HG02840 (cell line): ENCODE results near the gene CYP2W1.

Source experiments
- ATAC-seq: cut with Tn5 transposase; IDR thresholded peaks from one replicate; pipeline ENCODE4 v1.9.1; 2021; ENCODE audit warnings: mild to moderate bottlenecking, moderate library complexity, moderate number of reproducible peaks; ENCODE audit not compliant: unreplicated experiment, low FRiP score

The CYP2W1 gene

GRCh38 chr7:964401-965231 is 18.4 kb upstream of the CYP2W1 start:
- no peak for ATAC-seq

GRCh38 chr7:966291-967069 is 16.5 kb upstream of the CYP2W1 start:
- no peak for ATAC-seq

- no peak for ATAC-seq
Observed at GRCh38 chr7:967361-968082, 15.5 kb upstream of the CYP2W1 start.

- no peak for ATAC-seq
Observed at GRCh38 chr7:968205-969105, 14.5 kb upstream of the CYP2W1 start.

- ATAC-seq: no peak
Observed at GRCh38 chr7:969403-969802, 13.6 kb upstream of the CYP2W1 start.

GRCh38 chr7:970744-971143 is 12.2 kb upstream of the CYP2W1 start:
- no peak for ATAC-seq

GRCh38 chr7:972110-972509 is 10.9 kb upstream of the CYP2W1 start:
- no peak for ATAC-seq

GRCh38 chr7:972676-973309 is 10.2 kb upstream of the CYP2W1 start:
- ATAC-seq: no peak

- no peak for ATAC-seq
Observed at GRCh38 chr7:973312-973711, 9.7 kb upstream of the CYP2W1 start.

GRCh38 chr7:974172-974571 is 8.8 kb upstream of the CYP2W1 start:
- no peak for ATAC-seq

GRCh38 chr7:974820-975681 is 7.9 kb upstream of the CYP2W1 start, which contains the start of gene COX19:
Gene COX19 (minus strand): TSS chr7:975549. CDS start chr7:975509, 40 bp downstream.
- ATAC-seq: peak; percentile 69

GRCh38 chr7:975702-976473 is 7.1 kb upstream of the CYP2W1 start:
- peak; percentile 3 for ATAC-seq

- no peak for ATAC-seq
Observed at GRCh38 chr7:976901-977325, 6.1 kb upstream of the CYP2W1 start.

- no peak for ATAC-seq
Observed at GRCh38 chr7:977326-978048, 5.5 kb upstream of the CYP2W1 start.

GRCh38 chr7:978049-978346 is 5.0 kb upstream of the CYP2W1 start:
- ATAC-seq: no peak

GRCh38 chr7:978416-979091 is 4.4 kb upstream of the CYP2W1 start:
- ATAC-seq: no peak

- no peak for ATAC-seq
Observed at GRCh38 chr7:979151-979550, 3.8 kb upstream of the CYP2W1 start.
